ENCODE measurements around the gene TBC1D22A. TPM values are rescaled to one million over a fixed set of nuclear protein-coding genes. Genes with fewer than 3 reads are reported as not detected.

Gene TBC1D22A
- total RNA-seq, 1 experiment from 2014 or later: 27.6 TPM

- Mint-ChIP-seq H3K27ac (ENCODE audit: unreplicated experiment) (no peak overlapping the region), H3K9me3 (ENCODE audit: low read depth, unreplicated experiment) (no peaks in the 10 kb centered on the region), H3K4me1 (ENCODE audit: low read depth, unreplicated experiment) (no peaks in the 10 kb centered on the region), H3K4me3 (ENCODE audit: low read depth, unreplicated experiment) (no peak overlapping the region), H3K27me3 (ENCODE audit: unreplicated experiment) (no peaks in the 10 kb centered on the region), H3K36me3 (ENCODE audit: insufficient read depth, unreplicated experiment) (peaks cover 5% of the 10 kb centered on the region)
- TF ChIP-seq CTCF (IDR thresholded peaks at IDR 0.05; ENCODE audit: unreplicated experiment): no peak
- no peak for DNase-seq
- CTCF ChIA-PET: no interaction called here
- no TSS peak for BruUV-seq (replicated peaks)
- intact Hi-C loops (cut with micrococcal nuclease; ENCODE audit: unreplicated experiment): no loop called here
Observed at GRCh38 chr22:47008208-47008885, 245.9 kb downstream of the TBC1D22A start.

GRCh38 chr22:47009304-47010101, 247.1 kb downstream of the TBC1D22A start:
- Mint-ChIP-seq H3K4me3 (ENCODE audit: low read depth, unreplicated experiment) (no peak overlapping the region), H3K9me3 (ENCODE audit: low read depth, unreplicated experiment) (no peaks in the 10 kb centered on the region), H3K4me1 (ENCODE audit: low read depth, unreplicated experiment) (no peaks in the 10 kb centered on the region), H3K27me3 (ENCODE audit: unreplicated experiment) (no peaks in the 10 kb centered on the region), H3K36me3 (ENCODE audit: insufficient read depth, unreplicated experiment) (peaks cover 5% of the 10 kb centered on the region), H3K27ac (ENCODE audit: unreplicated experiment) (no peak overlapping the region)
- no peak for DNase-seq
- CTCF ChIA-PET: no interaction called here
- TF ChIP-seq CTCF (IDR thresholded peaks at IDR 0.05; ENCODE audit: unreplicated experiment): no peak
- no TSS peak for BruUV-seq (replicated peaks)
- intact Hi-C loops (cut with micrococcal nuclease; ENCODE audit: unreplicated experiment): no loop called here

- intact Hi-C loops (cut with micrococcal nuclease; ENCODE audit: unreplicated experiment): no loop called here
- Mint-ChIP-seq H3K4me1 (ENCODE audit: low read depth, unreplicated experiment) (no peaks in the 10 kb centered on the region), H3K9me3 (ENCODE audit: low read depth, unreplicated experiment) (no peaks in the 10 kb centered on the region), H3K27ac (ENCODE audit: unreplicated experiment) (no peak overlapping the region), H3K27me3 (ENCODE audit: unreplicated experiment) (no peaks in the 10 kb centered on the region), H3K36me3 (ENCODE audit: insufficient read depth, unreplicated experiment) (peaks cover 5% of the 10 kb centered on the region), H3K4me3 (ENCODE audit: low read depth, unreplicated experiment) (no peak overlapping the region)
- no peak for DNase-seq
- CTCF ChIA-PET: no interaction called here
- BruUV-seq (replicated peaks): no TSS peak
- no peak for TF ChIP-seq CTCF (IDR thresholded peaks at IDR 0.05; ENCODE audit: unreplicated experiment)
Observed at GRCh38 chr22:47010211-47010610, 247.8 kb downstream of the TBC1D22A start.

GRCh38 chr22:47011131-47011858, 248.8 kb downstream of the TBC1D22A start:
- Mint-ChIP-seq H3K4me3 (ENCODE audit: low read depth, unreplicated experiment) (no peak overlapping the region), H3K9me3 (ENCODE audit: low read depth, unreplicated experiment) (no peaks in the 10 kb centered on the region), H3K36me3 (ENCODE audit: insufficient read depth, unreplicated experiment) (peaks cover 5% of the 10 kb centered on the region), H3K27ac (ENCODE audit: unreplicated experiment) (no peak overlapping the region), H3K27me3 (ENCODE audit: unreplicated experiment) (no peaks in the 10 kb centered on the region), H3K4me1 (ENCODE audit: low read depth, unreplicated experiment) (no peaks in the 10 kb centered on the region)
- no TSS peak for BruUV-seq (replicated peaks)
- CTCF ChIA-PET: interaction anchor here (1.3 kb wide), 1 partner anchor 14 kb away, joined by 3 read pairs; no protein-coding TSS in a partner anchor
- TF ChIP-seq CTCF (IDR thresholded peaks at IDR 0.05; ENCODE audit: unreplicated experiment): no peak
- intact Hi-C loops (cut with micrococcal nuclease; ENCODE audit: unreplicated experiment): no loop called here
- no peak for DNase-seq
